Left lung (tissue), 10 donors: ENCODE measurements around the gene HSD17B14. TPM values are rescaled to one million over a fixed set of nuclear protein-coding genes. Genes with fewer than 3 reads are reported as not detected.

Experiments used
- ATAC-seq: fragments of 200-7000 bp; cut with Tn5 transposase; one replicate; pipeline ENCODE4 v1.9.1; 2020; ENCODE audit warnings: moderate library complexity
- DNase-seq, 4 donors: peaks; one replicate each; pipeline ENCODE4 v3.0.0-alpha.2; 2013 to 2020
- H3K27ac ChIP-seq, 2 donors: fragments of 200-600 bp; sonication (generic) in 1 of 2; one replicate each; pipeline versions ENCODE4 v1.5.0 to v1.8.0; 2020 to 2021
- H3K27me3 ChIP-seq, 2 donors: fragments of 200-600 bp; sonication (generic) in 1 of 2; one replicate each; pipeline versions ENCODE4 v1.5.0 to v1.8.0; 2020 to 2021
- H3K36me3 ChIP-seq, 2 donors: fragments of 200-600 bp; sonication (generic) in 1 of 2; one replicate each; pipeline versions ENCODE4 v1.5.0 to v1.8.0; 2020 to 2021
- H3K4me1 ChIP-seq, 2 donors: fragments of 200-600 bp; one replicate each; pipeline ENCODE4 v1.8.0; 2021
- H3K4me3 ChIP-seq, 2 donors: fragments of 200-600 bp; sonication (generic) in 1 of 2; one replicate each; pipeline versions ENCODE4 v1.5.0 to v1.8.0; 2020 to 2021; ENCODE audit warnings: mild to moderate bottlenecking in 1 of 2
- H3K9me3 ChIP-seq, 2 donors: fragments of 200-600 bp; sonication (generic) in 1 of 2; one replicate each; pipeline versions ENCODE4 v1.5.0 to v1.8.0; 2020 to 2021
- intact Hi-C, 2 donors: fragments of 100-400 bp; cut with DNase I; formaldehyde crosslinking; loops; one replicate each; pipeline versions ENCODE4 v1.11.2 to v1.14.2; 2022
- polyA plus RNA-seq, 6 donors: library from polyadenylated mRNA; unstranded; fragments of 120-200 nt; gene quantifications; one replicate each; pipeline ENCODE4 v1.2.1, GENCODE V29; 2013; ENCODE audit not compliant: insufficient read length in 6 of 6
- total RNA-seq, 2 donors: library from RNA; stranded (reverse); fragmentation: NEBNext Ultra II Directional; extraction: Animal tissue kit (Norgen Biotek cat#: 25700); gene quantifications; one replicate each; pipeline ENCODE4 v1.2.1, GENCODE V29; 2021
- TF ChIP-seq, protein P1 (sequence below), 2 donors: fragments of 200-600 bp; sonication (generic) in 1 of 2; IDR thresholded peaks; one replicate each; pipeline versions ENCODE4 v1.5.0 to v1.8.0; 2021; ENCODE audit warnings: antibody characterized with exemption in 2 of 2
- donor health status: DM: no; HTN: yes; CAD: no.
- donor health status: DM: no; HTN: no; CAD: no.

The HSD17B14 gene
- total and polyA plus RNA-seq, 8 donors: 6.7 to 20.3 (median 9.3) TPM

DNA sequence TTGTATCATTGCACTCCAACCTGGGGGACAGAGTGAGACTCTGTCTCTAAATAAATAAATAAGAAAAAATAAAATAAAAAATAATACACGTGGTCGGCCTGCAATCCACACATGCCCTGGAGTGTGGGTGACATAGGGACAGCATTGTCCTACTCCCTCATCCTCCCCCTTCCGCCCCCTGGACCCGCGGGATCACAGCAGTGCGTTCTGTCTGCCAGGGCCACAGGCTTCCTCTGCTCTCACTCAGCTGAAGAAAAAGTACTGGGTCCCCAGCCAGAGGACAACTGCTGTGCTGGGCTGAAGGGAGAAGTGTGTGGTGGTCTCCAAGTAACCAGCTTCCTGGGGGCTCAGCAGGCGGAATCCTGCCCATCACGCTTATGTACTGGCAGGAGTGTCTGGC is 31.8 kb downstream of the HSD17B14 start:
- no peak overlapping the region for H3K27ac ChIP-seq
- no peak overlapping the region for H3K4me3 ChIP-seq
- no peak for ATAC-seq
- intact Hi-C loops: no loop called here
- DNase-seq: peak in 1 of 4 donors; percentile 46
- H3K36me3 ChIP-seq: peaks cover 0 to 9% of the 10 kb centered on the region in 2 donors
- H3K9me3 ChIP-seq: no peaks in the 10 kb centered on the region
- no peaks in the 10 kb centered on the region for H3K4me1 ChIP-seq
- H3K27me3 ChIP-seq: no peaks in the 10 kb centered on the region
- TF ChIP-seq, protein P1, sequence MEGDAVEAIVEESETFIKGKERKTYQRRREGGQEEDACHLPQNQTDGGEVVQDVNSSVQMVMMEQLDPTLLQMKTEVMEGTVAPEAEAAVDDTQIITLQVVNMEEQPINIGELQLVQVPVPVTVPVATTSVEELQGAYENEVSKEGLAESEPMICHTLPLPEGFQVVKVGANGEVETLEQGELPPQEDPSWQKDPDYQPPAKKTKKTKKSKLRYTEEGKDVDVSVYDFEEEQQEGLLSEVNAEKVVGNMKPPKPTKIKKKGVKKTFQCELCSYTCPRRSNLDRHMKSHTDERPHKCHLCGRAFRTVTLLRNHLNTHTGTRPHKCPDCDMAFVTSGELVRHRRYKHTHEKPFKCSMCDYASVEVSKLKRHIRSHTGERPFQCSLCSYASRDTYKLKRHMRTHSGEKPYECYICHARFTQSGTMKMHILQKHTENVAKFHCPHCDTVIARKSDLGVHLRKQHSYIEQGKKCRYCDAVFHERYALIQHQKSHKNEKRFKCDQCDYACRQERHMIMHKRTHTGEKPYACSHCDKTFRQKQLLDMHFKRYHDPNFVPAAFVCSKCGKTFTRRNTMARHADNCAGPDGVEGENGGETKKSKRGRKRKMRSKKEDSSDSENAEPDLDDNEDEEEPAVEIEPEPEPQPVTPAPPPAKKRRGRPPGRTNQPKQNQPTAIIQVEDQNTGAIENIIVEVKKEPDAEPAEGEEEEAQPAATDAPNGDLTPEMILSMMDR (IDR thresholded peaks at IDR 0.05): no peak

DNA sequence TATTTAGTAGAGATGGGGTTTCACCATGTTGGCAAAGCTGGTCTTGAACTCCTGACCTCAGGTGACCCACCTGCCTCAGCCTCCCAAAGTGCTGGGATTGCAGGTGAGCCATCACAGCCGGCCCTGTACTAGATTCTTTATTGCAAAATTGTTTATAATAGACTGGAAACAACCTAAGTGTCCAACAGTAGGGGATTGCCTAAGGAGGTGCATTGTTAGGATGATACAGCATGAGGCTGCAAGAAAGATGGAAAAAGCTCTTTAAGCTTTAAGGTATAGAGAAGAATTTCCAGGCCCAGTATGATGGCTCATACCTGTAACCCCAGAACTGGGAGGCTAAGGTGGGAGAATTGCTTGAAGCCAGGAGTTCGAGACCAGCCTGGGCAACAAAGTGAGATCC is 33.7 kb downstream of the HSD17B14 start:
- Histone ChIP-seq H3K36me3 (peaks cover 0 to 11% of the 10 kb centered on the region in 2 donors), H3K27ac (no peak overlapping the region), H3K4me1 (no peaks in the 10 kb centered on the region), H3K4me3 (no peak overlapping the region), H3K27me3 (no peaks in the 10 kb centered on the region), H3K9me3 (no peaks in the 10 kb centered on the region)
- TF ChIP-seq, protein P1 (IDR thresholded peaks at IDR 0.05): no peak
- intact Hi-C loops: no loop called here
- peak in 1 of 4 donors; percentile 2 for DNase-seq
- no peak for ATAC-seq

- H3K4me3 ChIP-seq: no peak overlapping the region
- H3K27ac ChIP-seq: no peak overlapping the region
- ATAC-seq (no peak), DNase-seq (peak in 1 of 4 donors; percentile 73)
- TF ChIP-seq, protein P1 (IDR thresholded peaks at IDR 0.05): no peak
- intact Hi-C loops: loop anchor here in 1 of 2 donors (10.0 kb wide), 1 partner anchor 45 kb away; no protein-coding TSS in a partner anchor
- no peaks in the 10 kb centered on the region for H3K9me3 ChIP-seq
- H3K27me3 ChIP-seq: no peaks in the 10 kb centered on the region
- H3K36me3 ChIP-seq: peaks cover 0 to 9% of the 10 kb centered on the region in 2 donors
- peaks cover 0 to 8% of the 10 kb centered on the region in 2 donors for H3K4me1 ChIP-seq
These were observed 36.7 kb downstream of the HSD17B14 start for GRCh38 chr19:48799358-48800300.

DNA sequence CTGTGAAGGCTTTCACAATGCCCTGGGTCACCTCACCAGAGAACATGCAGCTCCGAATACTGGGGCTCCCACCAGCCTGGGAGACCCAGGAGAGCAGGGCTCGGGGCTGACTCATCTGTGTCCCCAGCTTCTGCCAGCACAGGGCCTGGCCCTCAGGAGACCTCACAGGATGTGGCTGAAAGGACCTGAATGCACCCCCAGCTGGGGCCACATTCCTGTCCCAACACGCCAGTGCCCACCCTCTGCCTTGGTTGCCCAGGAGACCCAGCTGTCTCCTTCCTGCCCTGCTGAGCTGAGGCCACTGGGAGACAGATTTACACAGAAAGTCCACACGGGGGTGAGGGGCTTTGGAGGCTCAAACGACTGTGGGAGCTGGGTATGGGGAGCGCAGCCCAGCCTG is 37.4 kb downstream of the HSD17B14 start:
- Histone ChIP-seq H3K27me3 (no peaks in the 10 kb centered on the region), H3K9me3 (no peaks in the 10 kb centered on the region), H3K4me1 (peaks cover 0 to 8% of the 10 kb centered on the region in 2 donors), H3K4me3 (no peak overlapping the region), H3K36me3 (peaks cover 0 to 9% of the 10 kb centered on the region in 2 donors), H3K27ac (no peak overlapping the region)
- intact Hi-C loops: loop anchor here in 1 of 2 donors (10.0 kb wide), 1 partner anchor 46 kb away; no protein-coding TSS in a partner anchor
- DNase-seq: peak in 1 of 4 donors; percentile 38
- ATAC-seq: no peak
- TF ChIP-seq, protein P1 (IDR thresholded peaks at IDR 0.05): no peak

GRCh38 chr19:48797103-48797502 is 39.2 kb downstream of the HSD17B14 start:
- DNase-seq (no peak), ATAC-seq (no peak)
- intact Hi-C loops: loop anchor here in 1 of 2 donors (10.0 kb wide), 1 partner anchor 48 kb away; no protein-coding TSS in a partner anchor
- peaks cover 0 to 8% of the 10 kb centered on the region in 2 donors for H3K4me1 ChIP-seq
- TF ChIP-seq, protein P1 (IDR thresholded peaks at IDR 0.05): no peak
- peaks cover 0 to 9% of the 10 kb centered on the region in 2 donors for H3K36me3 ChIP-seq
- H3K27me3 ChIP-seq: no peaks in the 10 kb centered on the region
- H3K9me3 ChIP-seq: no peaks in the 10 kb centered on the region
- H3K4me3 ChIP-seq: no peak overlapping the region
- no peak overlapping the region for H3K27ac ChIP-seq
